Left ventricle myocardium inferior (tissue), 1 donor: ENCODE data around the gene BCAS2. TPM values are rescaled to one million over a fixed set of nuclear protein-coding genes. Genes with fewer than 3 reads are reported as not detected.

ENCODE experiments used
- DNase-seq: peaks from one replicate; pipeline ENCODE4 v3.0.0-alpha.2; 2020
- H3K27ac ChIP-seq: fragments of 200-600 bp; replicated peaks from 2 replicates; pipeline ENCODE4 v1.8.0; 2021
- H3K27me3 ChIP-seq: fragments of 200-600 bp; 2 replicates; pipeline ENCODE4 v1.8.0; 2021; ENCODE audit warnings: low read depth
- H3K36me3 ChIP-seq: fragments of 200-600 bp; 2 replicates; pipeline ENCODE4 v1.8.0; 2021
- H3K4me1 ChIP-seq: fragments of 200-600 bp; 2 replicates; pipeline ENCODE4 v1.8.0; 2021
- H3K4me3 ChIP-seq: fragments of 200-600 bp; 2 replicates; pipeline ENCODE4 v1.8.0; 2021; ENCODE audit warnings: mild to moderate bottlenecking, moderate library complexity
- H3K9me3 ChIP-seq: fragments of 200-600 bp; replicated peaks from 2 replicates; pipeline ENCODE4 v1.8.0; 2021
- intact Hi-C: fragments of 100-400 bp; cut with micrococcal nuclease; formaldehyde crosslinking; loops from one replicate; pipeline ENCODE4 v1.11.0; 2022
- total RNA-seq: library from RNA; stranded (reverse); fragmentation: NEBNext Ultra II Directional; extraction: Animal tissue kit (Norgen Biotek cat#: 25700); gene quantifications from one replicate; pipeline ENCODE4 v1.2.1, GENCODE V29; 2021
- TF ChIP-seq, protein P1 (sequence below): fragments of 200-600 bp; IDR thresholded peaks from 2 replicates; pipeline ENCODE4 v1.8.0; 2021; ENCODE audit warnings: antibody characterized with exemption, mild to moderate bottlenecking, borderline replicate concordance
- donor health status: DM: no; HTN: yes; CAD: no; lungs with severe emphysema.

BCAS2 gene
- total RNA-seq, 1 donor from 2014 or later: 32.9 TPM

DNA sequence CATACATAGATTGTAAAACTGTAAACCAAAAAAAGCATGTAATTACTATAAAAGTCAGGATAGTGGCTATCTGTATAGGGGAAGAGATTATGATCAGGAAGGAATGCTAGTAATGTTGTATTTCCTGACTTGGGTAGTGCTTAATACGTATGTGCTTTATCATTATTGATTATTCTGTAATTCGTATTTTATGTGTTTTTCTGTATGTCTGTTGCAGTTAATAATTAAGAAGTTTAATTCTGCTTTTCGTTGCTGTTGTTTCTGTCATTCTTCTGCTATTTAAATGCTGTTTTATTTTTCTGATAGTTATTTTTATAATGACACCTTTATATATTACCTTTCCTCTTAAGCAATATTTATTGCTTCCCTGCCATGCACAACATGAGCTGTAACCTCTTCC is 41.1 kb downstream of the BCAS2 start:
- no peaks in the 10 kb centered on the region for H3K4me1 ChIP-seq
- TF ChIP-seq, protein P1, sequence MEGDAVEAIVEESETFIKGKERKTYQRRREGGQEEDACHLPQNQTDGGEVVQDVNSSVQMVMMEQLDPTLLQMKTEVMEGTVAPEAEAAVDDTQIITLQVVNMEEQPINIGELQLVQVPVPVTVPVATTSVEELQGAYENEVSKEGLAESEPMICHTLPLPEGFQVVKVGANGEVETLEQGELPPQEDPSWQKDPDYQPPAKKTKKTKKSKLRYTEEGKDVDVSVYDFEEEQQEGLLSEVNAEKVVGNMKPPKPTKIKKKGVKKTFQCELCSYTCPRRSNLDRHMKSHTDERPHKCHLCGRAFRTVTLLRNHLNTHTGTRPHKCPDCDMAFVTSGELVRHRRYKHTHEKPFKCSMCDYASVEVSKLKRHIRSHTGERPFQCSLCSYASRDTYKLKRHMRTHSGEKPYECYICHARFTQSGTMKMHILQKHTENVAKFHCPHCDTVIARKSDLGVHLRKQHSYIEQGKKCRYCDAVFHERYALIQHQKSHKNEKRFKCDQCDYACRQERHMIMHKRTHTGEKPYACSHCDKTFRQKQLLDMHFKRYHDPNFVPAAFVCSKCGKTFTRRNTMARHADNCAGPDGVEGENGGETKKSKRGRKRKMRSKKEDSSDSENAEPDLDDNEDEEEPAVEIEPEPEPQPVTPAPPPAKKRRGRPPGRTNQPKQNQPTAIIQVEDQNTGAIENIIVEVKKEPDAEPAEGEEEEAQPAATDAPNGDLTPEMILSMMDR: no peak
- no peak overlapping the region for H3K4me3 ChIP-seq
- no peaks in the 10 kb centered on the region for H3K9me3 ChIP-seq
- H3K27ac ChIP-seq: no peak overlapping the region
- no peaks in the 10 kb centered on the region for H3K36me3 ChIP-seq
- DNase-seq: no peak
- no peaks in the 10 kb centered on the region for H3K27me3 ChIP-seq
- intact Hi-C loops: no loop called here

DNA sequence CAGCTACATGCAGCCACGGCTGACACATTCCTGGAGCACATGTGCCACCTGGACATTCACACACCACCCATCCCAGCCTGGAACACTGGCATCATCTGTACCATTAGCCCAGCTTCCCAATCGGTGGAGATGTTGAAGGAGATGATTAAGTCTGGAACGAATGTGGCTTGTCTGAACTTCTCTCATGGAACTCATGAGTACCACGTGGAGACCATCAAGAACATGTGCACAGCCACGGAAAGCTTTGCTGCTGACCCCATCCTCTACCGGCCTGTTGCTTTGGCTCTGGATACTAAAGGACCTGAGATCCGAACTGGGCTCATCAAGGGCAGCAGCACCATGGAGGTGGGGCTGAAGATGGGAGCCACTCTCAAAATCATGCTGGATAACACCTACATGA is 45.4 kb downstream of the BCAS2 start:
- intact Hi-C loops: no loop called here
- Histone ChIP-seq H3K27ac (no peak overlapping the region), H3K36me3 (no peaks in the 10 kb centered on the region), H3K27me3 (no peaks in the 10 kb centered on the region), H3K9me3 (no peaks in the 10 kb centered on the region), H3K4me3 (no peak overlapping the region), H3K4me1 (no peaks in the 10 kb centered on the region)
- DNase-seq: no peak
- TF ChIP-seq, protein P1: no peak

DNA sequence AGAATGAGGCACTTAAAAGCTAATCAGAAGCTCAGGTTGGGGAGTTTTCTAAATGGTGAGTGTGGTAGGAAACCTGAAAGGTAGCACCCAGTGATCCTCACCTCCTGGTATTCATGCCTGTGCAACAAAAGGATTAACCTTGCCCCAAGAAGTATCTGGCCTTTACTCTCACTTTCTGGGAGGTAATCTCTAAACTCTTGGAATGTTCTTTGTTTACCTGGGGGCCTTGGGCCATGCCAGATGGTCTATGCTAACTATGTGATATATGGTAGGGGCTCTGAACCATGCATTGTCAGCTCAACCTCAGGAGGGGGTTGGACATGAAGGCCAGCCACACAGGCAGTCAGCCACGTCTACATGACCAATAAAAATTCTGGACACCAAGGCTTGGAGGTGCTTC is 46.0 kb downstream of the BCAS2 start:
- no peaks in the 10 kb centered on the region for H3K36me3 ChIP-seq
- TF ChIP-seq, protein P1: no peak
- no peaks in the 10 kb centered on the region for H3K4me1 ChIP-seq
- no peak overlapping the region for H3K27ac ChIP-seq
- no peaks in the 10 kb centered on the region for H3K27me3 ChIP-seq
- no peak for DNase-seq
- H3K9me3 ChIP-seq: no peaks in the 10 kb centered on the region
- no peak overlapping the region for H3K4me3 ChIP-seq
- intact Hi-C loops: no loop called here

DNA sequence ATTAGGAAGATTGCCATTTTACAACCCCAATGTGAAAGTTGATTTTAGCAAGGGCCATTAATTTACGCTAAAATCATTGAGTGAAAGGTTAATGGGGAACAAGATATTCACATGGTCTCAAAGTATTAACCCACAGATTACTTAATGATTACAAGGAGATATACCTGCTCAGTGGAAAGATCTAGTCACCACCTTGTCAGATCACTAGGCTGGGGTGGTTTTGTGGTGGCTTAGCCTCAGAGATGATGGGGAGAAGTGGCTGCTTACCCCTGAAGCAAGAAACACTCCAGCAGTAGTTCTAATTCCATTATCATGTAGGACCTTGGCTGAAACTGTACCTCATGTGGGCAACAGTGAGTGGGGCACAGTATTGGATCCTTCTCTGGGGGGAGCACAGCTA is 50.3 kb downstream of the BCAS2 start:
- H3K4me1 ChIP-seq: no peaks in the 10 kb centered on the region
- no peaks in the 10 kb centered on the region for H3K27me3 ChIP-seq
- TF ChIP-seq, protein P1: no peak
- no peak overlapping the region for H3K27ac ChIP-seq
- H3K4me3 ChIP-seq: no peak overlapping the region
- no peak for DNase-seq
- H3K9me3 ChIP-seq: no peaks in the 10 kb centered on the region
- no peaks in the 10 kb centered on the region for H3K36me3 ChIP-seq
- intact Hi-C loops: no loop called here

DNA sequence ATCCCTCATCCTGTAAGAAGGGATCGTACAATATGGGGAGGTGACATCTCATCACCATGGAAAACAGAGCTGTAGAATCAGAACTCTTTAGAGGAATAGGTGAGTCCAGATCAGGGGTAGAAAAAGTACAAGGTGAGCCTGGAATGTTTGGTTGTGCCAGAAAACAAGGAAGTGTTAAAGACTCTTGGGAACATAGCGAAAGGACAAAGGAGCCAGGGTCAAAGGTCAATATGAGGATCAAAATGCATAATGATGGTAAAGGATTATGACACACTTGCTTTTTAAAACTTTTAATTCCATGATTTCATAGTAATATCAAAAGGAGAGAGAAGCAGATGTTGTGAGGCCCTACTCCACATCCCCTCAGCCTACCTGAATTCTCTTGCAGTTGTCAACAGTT is 51.2 kb downstream of the BCAS2 start:
- H3K27me3 ChIP-seq: no peaks in the 10 kb centered on the region
- H3K4me3 ChIP-seq: no peak overlapping the region
- H3K9me3 ChIP-seq: no peaks in the 10 kb centered on the region
- TF ChIP-seq, protein P1: no peak
- H3K27ac ChIP-seq: no peak overlapping the region
- H3K4me1 ChIP-seq: no peaks in the 10 kb centered on the region
- no peaks in the 10 kb centered on the region for H3K36me3 ChIP-seq
- intact Hi-C loops: no loop called here
- DNase-seq: no peak

DNA sequence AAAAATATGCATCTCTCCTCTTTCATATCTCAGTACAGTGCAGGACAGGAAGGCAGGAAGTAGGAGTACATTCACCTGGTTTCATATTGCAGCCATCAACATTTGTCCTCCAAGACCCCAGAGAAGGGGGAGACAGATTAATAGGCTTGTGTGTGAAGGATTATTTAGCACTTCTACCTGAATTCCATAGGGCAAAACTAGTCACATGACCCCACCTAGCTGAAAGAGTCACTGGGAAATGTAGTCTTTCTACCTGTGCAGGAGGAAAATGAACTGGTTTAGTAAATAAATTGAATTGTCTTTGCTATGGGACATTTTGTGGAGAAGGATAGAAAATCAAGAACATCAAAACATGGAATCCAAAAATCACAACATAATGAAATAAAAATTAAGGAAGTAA is 56.5 kb downstream of the BCAS2 start:
- TF ChIP-seq, protein P1: no peak
- no peak for DNase-seq
- H3K36me3 ChIP-seq: no peaks in the 10 kb centered on the region
- H3K27me3 ChIP-seq: no peaks in the 10 kb centered on the region
- no peak overlapping the region for H3K27ac ChIP-seq
- H3K4me3 ChIP-seq: no peak overlapping the region
- no peaks in the 10 kb centered on the region for H3K4me1 ChIP-seq
- intact Hi-C loops: no loop called here
- H3K9me3 ChIP-seq: no peaks in the 10 kb centered on the region
